Measurements from ENCODE around the gene KLF16. TPM values are rescaled to one million over a fixed set of nuclear protein-coding genes. Genes with fewer than 3 reads are reported as not detected.

Gene KLF16
- total RNA-seq, 5 donors from 2014 or later (not counting 1 experiment from before 2014, with no cell fraction given): 29.8 to 61.4 (median 32.7) TPM

DNA sequence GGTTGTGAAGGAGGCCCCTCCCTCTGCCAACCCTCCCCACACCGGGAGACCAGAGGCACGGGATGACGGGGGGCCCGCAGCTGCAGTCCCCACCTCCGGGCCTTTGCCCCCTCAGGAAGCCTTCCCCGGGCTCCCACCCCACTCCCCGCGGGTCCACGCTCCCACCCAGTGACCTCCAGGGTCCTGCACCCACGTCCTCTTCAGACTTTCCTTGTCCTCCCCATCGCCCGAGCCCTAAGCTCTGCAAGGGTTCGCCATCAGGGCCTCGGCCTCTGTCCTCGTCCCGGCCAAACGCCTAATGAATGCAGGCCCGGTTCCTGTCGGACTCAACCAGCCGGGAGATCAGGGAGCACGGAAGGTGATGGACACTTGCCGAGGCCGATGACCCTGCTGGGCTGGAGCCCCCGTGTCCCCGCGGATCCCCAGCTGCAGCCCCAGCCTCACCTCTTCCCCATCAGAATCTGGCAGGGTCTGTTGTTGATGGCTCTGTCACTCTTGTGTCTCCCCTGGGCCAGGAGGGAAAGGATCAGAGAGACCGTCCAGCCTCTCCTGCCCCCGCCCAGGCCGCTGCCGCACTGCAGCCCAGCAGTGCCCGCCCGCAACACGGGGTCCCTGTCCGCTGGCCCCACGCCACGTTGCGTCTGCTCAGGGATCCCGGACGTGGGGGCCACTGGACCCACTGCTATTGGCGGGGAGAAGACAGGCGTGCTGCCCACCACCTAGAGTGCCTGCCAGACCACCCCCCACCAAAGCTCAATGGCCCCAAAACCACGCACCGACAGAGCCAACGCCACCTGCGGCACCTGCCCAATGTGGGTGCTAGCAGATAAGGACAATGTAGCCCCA lies 57.0 kb downstream of the KLF16 start:
- H3K27me3 Mint-ChIP-seq: no peaks in the 10 kb centered on the region
- Histone ChIP-seq H3K36me3 (ENCODE audit: control insufficient read depth in 2 of 2, extremely low read depth in 1 of 2, insufficient read depth in 1 of 2, low read length in 1 of 2) (no peaks in the 10 kb centered on the region), H3K27me3 (replicated peaks in 1 of 2; ENCODE audit: control insufficient read depth in 2 of 2, extremely low read depth in 1 of 2, insufficient read depth in 2 of 2, low read length in 1 of 2) (no peaks in the 10 kb centered on the region), H3K4me1 (ENCODE audit: control insufficient read depth in 1 of 2, extremely low read depth in 1 of 2, insufficient read depth in 2 of 2, low read length in 2 of 2) (peaks cover 0 to 6% of the 10 kb centered on the region in 2 experiments), H3K4me3 (ENCODE audit: control insufficient read depth in 1 of 2, extremely low read depth in 1 of 2, low read length in 1 of 2) (no peak overlapping the region), H3K27ac (ENCODE audit: low read length) (no peak overlapping the region), H3K9me3 (no peaks in the 10 kb centered on the region)
- no peaks in the 10 kb centered on the region for H3K36me3 Mint-ChIP-seq
- H3K27ac Mint-ChIP-seq: no peak overlapping the region
- WGBS (ENCODE audit: insufficient coverage): 95% methylated on average over 43 of the region's 45 CpGs
- peaks cover 0 to 1% (median 1%) of the 10 kb centered on the region in 3 donors for H3K4me1 Mint-ChIP-seq
- ChIA-PET CTCF (no interaction called here), POLR2A (no interaction called here)
- H3K4me3 Mint-ChIP-seq: no peak overlapping the region
- H3K9me3 Mint-ChIP-seq: no peaks in the 10 kb centered on the region
- no peak for DNase-seq
- no peak for ATAC-seq (replicated peaks in 1 of 4)

DNA sequence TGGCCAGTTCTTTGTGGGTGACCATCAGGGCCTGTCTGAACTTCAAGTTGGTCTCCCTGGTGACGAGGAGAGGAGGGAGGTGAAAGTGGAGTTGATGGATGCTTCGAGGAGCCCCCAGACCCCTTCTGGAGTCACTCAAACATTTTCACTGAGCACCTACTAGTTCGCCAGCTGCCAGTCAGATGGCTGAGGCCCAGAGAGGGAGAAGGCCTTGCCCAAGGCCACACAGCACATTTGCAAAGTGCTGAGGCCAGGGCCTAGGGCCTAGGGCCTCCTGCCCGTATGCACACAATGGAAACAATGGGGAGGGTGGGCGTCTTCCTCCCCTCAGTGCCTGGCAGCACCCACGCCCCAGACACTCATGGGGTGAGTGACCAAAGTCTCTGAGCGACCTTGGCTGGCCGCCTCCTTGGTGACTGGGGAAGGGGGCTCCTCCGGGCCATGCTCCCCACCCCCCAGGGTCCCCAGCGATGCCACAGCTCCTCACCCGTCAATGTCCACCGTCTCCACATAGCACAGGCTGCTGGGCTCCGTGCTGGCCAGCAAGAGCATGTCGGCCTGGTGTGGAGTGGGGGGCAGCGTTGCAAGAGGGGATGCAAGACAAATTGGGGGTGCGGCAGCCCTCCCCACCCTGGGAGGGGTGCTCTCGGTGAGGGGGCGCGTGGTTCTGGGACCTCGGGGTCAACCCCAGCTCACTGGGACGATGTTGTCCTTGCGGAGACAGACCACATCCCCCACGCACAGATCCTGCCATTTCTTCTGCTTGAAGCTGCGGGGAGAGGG lies 57.8 kb downstream of the KLF16 start:
- 87% methylated on average over 9 of the region's 24 CpGs for WGBS (ENCODE audit: insufficient coverage)
- Histone ChIP-seq H3K36me3 (ENCODE audit: control insufficient read depth in 2 of 2, extremely low read depth in 1 of 2, insufficient read depth in 1 of 2, low read length in 1 of 2) (no peaks in the 10 kb centered on the region), H3K4me3 (ENCODE audit: control insufficient read depth in 1 of 2, extremely low read depth in 1 of 2, low read length in 1 of 2) (no peak overlapping the region), H3K4me1 (ENCODE audit: control insufficient read depth in 1 of 2, extremely low read depth in 1 of 2, insufficient read depth in 2 of 2, low read length in 2 of 2) (no peaks in the 10 kb centered on the region), H3K27ac (ENCODE audit: low read length) (no peak overlapping the region), H3K27me3 (replicated peaks in 1 of 2; ENCODE audit: control insufficient read depth in 2 of 2, extremely low read depth in 1 of 2, insufficient read depth in 2 of 2, low read length in 1 of 2) (no peaks in the 10 kb centered on the region), H3K9me3 (no peaks in the 10 kb centered on the region)
- H3K27ac Mint-ChIP-seq: no peak overlapping the region
- POLR2A ChIA-PET: no interaction called here
- CTCF ChIA-PET: no interaction called here
- no peaks in the 10 kb centered on the region for H3K27me3 Mint-ChIP-seq
- H3K9me3 Mint-ChIP-seq: no peaks in the 10 kb centered on the region
- no peaks in the 10 kb centered on the region for H3K4me1 Mint-ChIP-seq
- DNase-seq: no peak
- H3K36me3 Mint-ChIP-seq: no peaks in the 10 kb centered on the region
- no peak for ATAC-seq (replicated peaks in 1 of 4)
- no peak overlapping the region for H3K4me3 Mint-ChIP-seq

DNA sequence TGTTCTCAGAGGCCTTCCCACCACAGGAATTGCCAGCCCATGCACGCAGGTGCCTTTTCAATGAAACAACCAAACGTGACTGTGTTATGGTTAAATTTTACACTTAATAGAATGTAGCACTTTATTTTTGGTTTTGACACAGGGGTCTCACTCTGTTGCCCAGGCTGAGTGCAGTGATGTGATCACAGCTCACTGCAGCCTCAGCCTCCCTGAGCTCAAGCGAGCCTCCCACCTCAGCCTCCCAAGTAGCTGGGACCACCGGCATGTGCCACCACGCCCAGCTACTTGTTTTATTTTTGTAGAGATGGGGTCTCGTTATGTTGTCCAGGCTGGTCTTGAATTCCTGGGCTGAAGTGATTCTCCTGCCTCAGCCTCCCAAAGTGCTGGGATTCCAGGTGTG lies 58.5 kb downstream of the KLF16 start:
- Histone ChIP-seq H3K4me1 (ENCODE audit: control insufficient read depth in 1 of 2, extremely low read depth in 1 of 2, insufficient read depth in 2 of 2, low read length in 2 of 2) (no peaks in the 10 kb centered on the region), H3K27me3 (replicated peaks in 1 of 2; ENCODE audit: control insufficient read depth in 2 of 2, extremely low read depth in 1 of 2, insufficient read depth in 2 of 2, low read length in 1 of 2) (no peaks in the 10 kb centered on the region), H3K9me3 (no peaks in the 10 kb centered on the region), H3K4me3 (ENCODE audit: control insufficient read depth in 1 of 2, extremely low read depth in 1 of 2, low read length in 1 of 2) (no peak overlapping the region), H3K27ac (ENCODE audit: low read length) (no peak overlapping the region), H3K36me3 (ENCODE audit: control insufficient read depth in 2 of 2, extremely low read depth in 1 of 2, insufficient read depth in 1 of 2, low read length in 1 of 2) (no peaks in the 10 kb centered on the region)
- ATAC-seq (replicated peaks in 1 of 4): no peak
- no peak for DNase-seq
- H3K9me3 Mint-ChIP-seq: no peaks in the 10 kb centered on the region
- POLR2A ChIA-PET: no interaction called here
- CTCF ChIA-PET: no interaction called here
- H3K36me3 Mint-ChIP-seq: peaks cover 4% of the 10 kb centered on the region
- H3K27me3 Mint-ChIP-seq: no peaks in the 10 kb centered on the region
- no peak overlapping the region for H3K4me3 Mint-ChIP-seq
- H3K27ac Mint-ChIP-seq: no peak overlapping the region
- WGBS (ENCODE audit: insufficient coverage): no CpG with 5 or more reads among the region's 6 CpGs
- no peaks in the 10 kb centered on the region for H3K4me1 Mint-ChIP-seq

Other genes with a start within 250 kb of the KLF16 start
- gene TCF3, start 211.0 kb downstream of the KLF16 start, total RNA-seq: 100 to 1,000 TPM in 2 of 5 donors, 10 to 100 TPM in 3; 63.3 to 107 (median 94.6) TPM
- under 1 TPM in 2 of 5 donors, not detected in 3; 0.03 TPM for gene ONECUT3, start 110.1 kb downstream of the KLF16 start, total RNA-seq
- 1 to 10 TPM; 3.5 to 5.7 (median 4.0) TPM for gene ATP8B3, start 51.3 kb downstream of the KLF16 start, total RNA-seq
- 10 to 100 TPM; 68.4 to 97.5 (median 78.7) TPM for gene REXO1, start 15.1 kb downstream of the KLF16 start, total RNA-seq
- gene ABHD17A, start 21.9 kb upstream of the KLF16 start, total RNA-seq: 100 to 1,000 TPM; 136 to 185 (median 151) TPM
- 10 to 100 TPM in 1 of 5 donors, 1 to 10 TPM in 4; 6.0 to 16.1 (median 7.7) TPM for gene ADAT3, start 41.8 kb upstream of the KLF16 start, total RNA-seq
- 10 to 100 TPM; 24.8 to 49.2 (median 27.5) TPM for gene SCAMP4, start 41.8 kb upstream of the KLF16 start, total RNA-seq
- gene CSNK1G2, start 77.6 kb upstream of the KLF16 start, total RNA-seq: 100 to 1,000 TPM; 104 to 181 (median 161) TPM
- 10 to 100 TPM; 52.2 to 79.8 (median 73.6) TPM for gene BTBD2, start 152.1 kb upstream of the KLF16 start, total RNA-seq
- 100 to 1,000 TPM; 196 to 242 (median 234) TPM for gene MKNK2, start 187.7 kb upstream of the KLF16 start, total RNA-seq
- 100 to 1,000 TPM in 4 of 5 donors, 10 to 100 TPM in 1; 98.6 to 162 (median 142) TPM for gene MOB3A, start 232.7 kb upstream of the KLF16 start, total RNA-seq
- gene IZUMO4, start 233.3 kb upstream of the KLF16 start, total RNA-seq: 10 to 100 TPM; 14.0 to 23.5 (median 19.7) TPM